Activated effector memory CD4-positive, alpha-beta T cell treated with Interleukin-2 at 50 U/mL for 16 hours (primary cell): ENCODE data around the gene KCTD1.

ENCODE experiments used
- DNase-seq: peaks from one replicate; pipeline ENCODE4 v3.0.0-alpha.2; 2020

KCTD1 gene

DNA sequence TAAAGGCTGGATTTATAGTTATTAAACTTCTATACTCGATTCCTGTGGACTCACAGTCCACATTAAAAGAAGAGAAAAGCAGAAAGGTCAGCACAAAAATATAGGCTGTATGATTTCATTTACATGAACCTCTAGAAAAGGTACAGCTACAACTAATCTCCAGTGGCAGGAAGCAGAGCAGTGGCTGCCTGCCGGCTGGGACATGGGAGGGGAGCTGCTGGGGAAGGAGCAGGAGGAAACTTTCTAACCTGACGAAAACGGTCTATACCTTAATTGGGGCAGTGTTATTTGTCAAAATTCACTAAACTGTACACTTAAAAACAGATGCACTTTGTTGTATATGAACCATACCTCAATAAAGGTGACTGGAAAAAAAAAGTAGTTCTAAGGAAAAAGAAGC, 26.7 kb downstream of the KCTD1 start:
- DNase-seq, result no peak

DNA sequence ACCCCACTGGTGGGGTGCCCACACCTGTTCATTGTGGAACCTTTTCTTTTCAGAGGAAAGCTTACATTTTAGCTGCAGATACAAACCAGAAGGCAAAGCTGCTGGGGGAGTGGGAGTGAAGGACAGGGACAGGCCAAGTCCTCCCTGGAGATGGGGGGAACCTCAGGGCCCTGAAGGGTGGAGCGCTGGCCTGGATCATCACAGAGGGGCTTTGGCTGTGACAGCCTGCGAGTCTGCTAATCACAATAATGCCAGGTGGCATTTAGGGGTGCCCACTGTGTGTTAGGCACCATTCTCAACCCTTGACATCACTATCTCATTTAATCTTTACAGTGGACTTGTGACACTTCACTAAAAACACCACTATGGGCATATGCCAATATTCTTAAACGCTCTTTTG, 27.4 kb downstream of the KCTD1 start:
- no peak for DNase-seq

DNA sequence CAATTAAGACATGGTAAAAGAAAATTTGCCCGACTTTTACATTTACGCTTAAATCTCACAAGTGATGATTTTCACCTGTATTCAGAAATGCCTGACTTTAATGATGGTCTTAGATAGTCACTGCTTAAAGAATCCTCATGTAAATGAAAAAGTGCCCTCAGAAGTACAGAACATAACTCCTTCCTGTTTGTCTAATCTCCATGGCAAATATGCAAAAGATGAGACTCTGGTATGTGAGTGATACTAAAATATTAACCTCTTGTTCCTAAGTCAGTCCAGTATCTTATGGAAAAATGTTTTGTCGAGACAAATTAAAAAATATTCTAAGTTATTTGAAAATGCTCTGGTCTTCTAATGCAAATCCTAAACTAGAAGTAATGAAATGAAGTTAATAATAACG, 29.2 kb downstream of the KCTD1 start:
- DNase-seq, result no peak

DNA sequence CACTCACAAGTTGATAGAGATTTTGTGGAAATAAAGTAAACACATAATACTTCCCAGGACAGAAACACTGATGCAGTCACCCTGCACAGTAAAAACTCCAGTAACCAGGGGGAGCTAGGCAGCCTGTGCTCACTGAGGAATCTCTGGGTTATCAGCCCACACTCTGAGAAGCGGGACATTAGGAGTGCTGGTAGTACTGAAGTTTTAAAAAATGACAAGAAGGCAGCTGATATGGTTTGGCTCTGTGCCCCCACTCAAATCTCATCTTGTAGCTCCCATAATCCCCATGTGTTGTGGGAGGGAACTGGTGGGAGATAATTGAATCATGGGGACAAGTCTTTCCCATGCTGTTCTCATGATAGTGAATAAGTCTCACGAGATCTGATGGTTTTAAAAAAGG, 31.4 kb downstream of the KCTD1 start:
- no peak for DNase-seq

DNA sequence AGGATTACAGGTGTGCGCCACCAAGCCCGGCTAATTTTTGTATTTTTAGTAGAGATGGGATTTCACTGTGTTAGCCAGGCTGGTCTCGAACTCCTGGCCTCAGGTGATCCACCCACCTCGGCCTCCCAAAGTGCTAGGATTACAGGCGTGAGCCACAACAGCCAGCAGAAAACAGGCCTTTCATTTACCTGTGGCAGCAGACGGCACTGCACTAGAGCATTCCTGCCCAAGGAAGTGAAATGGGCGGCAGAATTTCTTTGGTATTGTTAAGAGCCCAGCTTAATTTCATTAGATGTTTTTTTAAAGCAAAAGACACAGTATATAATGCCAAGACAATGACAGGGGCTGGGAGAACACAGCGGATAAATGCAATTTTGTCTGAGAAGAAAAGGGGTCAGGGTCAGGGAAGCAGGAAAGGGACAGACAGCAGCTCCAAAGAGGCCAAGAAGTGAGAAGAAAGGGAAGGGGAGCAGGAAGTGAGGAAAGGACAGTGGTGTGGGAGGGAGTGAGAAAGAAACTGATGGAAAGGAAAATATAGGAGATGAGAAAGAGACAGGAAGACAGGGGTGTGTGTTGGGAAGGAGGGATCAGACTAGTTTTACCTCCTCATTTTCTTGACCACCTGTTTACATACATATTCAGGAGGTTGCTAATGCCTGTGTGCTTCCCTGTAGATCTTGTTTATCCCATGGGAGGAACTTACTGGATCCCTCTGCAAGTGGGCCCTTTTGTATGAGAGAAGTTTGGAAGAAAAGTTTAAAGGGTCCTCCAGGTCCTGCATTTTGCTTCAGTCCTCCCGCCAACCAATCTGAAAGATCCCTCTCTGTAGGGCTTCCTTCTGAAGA, 32.5 kb downstream of the KCTD1 start:
- no peak for DNase-seq

DNA sequence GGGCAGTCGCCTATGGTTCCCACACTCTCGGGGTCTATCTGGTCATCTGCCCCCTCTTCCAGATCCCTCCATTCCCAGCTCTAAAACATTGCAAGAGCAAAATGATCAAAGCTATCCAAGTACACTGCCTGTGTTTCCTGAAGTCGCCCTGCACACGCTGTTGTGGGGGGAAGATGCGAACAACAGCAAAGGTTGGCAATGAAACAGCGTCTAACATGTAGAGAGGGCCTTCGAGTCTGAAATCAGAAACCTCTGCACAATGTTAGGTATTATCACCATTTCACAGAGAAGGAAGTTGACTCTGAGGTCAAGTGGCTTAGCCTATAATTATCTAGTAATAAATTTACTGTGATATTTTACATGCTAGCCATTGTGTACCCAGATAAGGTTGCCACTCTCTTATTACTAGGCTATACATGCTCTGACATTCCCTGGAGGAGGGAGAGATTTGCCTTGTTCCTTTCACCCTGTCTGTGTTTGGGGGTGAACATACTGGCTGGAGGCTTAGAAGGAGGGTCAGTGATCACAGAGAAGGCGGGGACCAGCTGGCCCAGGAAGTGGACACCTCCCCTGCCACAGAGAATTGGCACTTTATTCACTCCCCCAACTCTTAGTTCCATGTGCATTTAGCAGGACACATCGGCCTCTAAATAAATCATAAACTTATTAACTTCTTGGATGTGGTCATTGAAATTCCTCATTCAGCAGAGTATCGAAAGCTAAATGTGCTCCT, 36.8 kb downstream of the KCTD1 start:
- no peak for DNase-seq

DNA sequence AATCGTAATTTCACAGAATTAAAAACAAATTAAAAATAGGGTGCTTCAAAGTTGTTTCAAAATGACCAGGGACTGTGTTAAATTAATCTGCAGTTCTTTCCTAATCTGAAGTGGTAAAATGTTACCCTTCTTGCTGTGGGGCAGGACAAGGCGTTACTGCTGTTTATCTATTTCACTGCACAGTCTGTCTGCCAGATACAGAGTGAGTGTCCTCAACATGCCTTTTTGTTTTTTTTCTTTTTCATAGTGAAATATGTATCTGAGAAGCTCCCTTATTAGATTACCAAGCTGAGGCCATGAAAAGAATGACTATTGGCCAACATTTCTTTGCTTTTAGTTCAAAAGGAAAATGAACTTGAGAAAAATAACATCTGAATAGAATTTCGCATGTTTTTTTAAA, 38.0 kb downstream of the KCTD1 start:
- no peak for DNase-seq

DNA sequence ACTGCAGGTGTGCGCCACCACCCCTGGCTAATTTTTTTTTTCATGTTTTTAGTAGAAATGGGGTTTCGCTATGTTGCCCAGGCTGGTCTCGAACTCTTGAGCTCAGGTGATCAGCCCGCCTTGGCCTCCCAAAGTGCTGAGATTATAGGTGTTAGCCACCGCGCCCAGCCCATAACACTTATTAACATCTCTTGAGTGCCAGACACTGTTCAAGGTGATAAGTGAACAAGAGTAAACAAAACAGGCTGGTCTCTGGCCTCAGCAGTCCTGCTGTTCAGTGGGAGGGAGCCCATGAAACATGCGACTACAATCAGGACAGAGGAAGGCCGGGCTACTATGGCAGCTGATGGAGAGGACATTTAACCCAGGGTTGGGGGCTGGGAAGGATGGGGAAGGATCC, 42.3 kb downstream of the KCTD1 start:
- no peak for DNase-seq

DNA sequence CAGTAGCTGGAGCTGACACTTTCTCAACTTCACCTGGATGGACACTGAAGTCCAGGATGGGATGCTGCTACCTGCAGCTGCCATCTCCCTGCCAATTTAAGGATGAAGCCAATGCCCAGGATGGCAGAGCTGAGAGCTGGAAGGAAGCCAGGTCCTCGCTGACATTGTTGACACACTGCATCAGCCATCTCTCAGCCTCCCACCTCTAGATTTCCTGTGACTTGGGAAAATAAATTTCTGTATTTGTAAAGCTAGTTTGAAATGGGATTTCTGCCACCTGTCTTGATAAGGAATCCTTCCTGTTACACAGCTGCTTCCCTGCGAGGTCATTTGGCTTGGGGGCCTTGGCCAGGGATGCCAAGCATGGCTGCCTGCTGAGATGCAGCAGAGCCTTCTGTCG, 43.5 kb downstream of the KCTD1 start:
- DNase-seq, result no peak

DNA sequence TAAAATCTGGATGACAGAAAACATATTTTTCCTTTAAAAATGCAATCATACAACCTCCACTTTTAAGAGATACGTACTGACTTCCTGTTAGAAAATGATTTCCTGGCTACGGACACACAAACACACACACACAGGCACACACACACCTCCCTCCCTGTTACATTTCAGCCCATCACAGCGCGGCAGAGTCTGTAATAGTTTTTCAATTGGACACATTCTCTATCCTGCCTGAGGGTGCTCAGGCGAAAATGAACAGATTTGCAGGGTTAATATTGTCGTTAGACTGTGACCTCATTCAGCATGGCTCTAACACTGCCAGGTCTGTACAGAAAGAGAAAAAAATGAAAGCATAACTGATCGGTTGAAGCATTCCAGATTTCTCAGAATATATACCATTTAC, 45.0 kb downstream of the KCTD1 start:
- DNase-seq, result no peak

DNA sequence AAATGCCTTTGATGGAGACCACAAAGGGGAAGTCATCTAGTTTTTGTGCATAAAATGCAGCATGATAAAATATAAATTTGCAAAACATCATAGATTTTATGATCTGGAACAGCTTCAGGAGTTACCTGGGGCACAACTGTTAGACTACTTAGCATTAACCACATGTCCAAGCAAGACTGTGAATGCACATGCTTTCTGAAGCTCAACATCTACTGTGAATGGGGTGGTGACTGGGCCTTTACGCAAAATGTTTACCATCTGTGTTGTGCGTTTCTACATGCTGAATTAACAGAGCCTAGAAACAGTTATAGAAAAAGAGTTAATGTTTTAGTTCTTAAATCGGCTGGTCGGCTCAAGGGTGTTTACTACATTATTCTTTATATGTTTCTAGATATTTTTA, 45.5 kb downstream of the KCTD1 start:
- DNase-seq, result no peak

DNA sequence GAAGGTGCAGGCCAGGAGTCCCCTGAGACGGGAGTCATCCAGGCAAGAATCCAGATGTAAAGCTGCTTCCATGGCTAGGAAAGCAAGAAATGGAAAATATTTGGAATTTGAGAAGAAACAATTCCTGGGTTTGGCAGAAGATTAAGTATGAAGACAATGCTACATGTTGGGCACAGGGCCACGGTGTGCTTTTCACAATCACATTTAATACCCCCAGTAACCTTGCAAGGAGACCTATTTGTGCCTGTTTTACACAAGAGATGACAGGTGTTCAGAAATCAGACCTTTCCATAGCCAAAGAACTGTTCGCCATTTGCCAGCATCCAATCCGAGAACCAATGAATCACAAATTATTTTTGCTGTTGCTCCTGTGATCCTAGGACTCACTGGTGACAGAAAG, 50.5 kb downstream of the KCTD1 start:
- DNase-seq, result no peak

DNA sequence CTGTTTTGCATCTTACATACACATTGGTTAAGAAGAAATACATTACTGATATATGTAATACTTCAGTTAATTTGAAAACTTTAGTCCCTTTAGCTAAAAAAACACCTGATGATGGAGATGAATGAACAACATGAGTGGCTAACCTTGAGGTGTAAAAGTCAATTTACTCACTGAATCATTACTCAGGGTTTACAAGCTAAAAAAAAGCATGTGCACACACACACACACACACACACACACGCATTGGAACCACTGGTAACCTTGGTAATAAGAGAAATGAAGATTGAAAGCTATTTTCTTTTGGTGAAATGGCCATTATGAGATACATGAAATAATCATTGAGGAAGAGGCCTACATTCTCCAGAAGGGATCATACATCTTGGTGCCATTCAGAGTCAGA, 51.8 kb downstream of the KCTD1 start:
- no peak for DNase-seq

DNA sequence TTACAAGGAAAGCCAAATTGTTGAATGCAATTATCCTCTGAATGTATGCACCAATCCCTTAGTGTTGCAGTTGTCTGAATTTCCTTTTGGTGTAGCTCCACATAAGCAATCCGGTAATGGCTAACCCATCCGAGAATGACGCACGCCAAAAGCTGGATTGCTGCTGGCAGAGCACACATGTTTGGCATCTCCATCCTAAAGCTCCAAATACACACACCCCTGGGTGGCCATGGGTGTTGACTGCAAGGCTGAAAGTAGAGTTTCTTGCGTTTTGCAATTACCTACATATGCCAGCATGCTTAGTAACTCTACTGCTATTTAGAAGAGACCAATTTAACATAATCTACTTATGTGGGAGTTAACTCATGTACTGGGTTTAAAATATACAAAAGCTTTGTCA, 53.1 kb downstream of the KCTD1 start:
- DNase-seq, result no peak

DNA sequence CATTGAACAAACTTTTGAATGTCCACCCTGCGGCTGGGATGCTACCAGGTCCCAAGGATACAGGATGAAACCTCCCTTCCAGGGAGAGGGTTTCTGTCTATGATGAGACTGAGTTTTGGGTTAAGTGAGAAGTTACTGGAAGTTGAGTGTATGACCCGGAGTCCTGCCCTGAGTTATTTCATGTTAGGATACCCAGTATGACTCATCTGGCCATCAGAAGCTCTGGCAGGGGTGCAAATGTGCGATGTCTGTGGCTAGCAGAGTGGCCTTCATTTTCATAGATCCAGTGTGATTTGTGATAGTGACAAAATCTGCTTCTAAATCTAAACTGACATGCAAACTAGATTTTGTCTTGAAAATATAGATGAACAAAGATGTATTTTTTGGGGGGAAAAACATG, 55.3 kb downstream of the KCTD1 start:
- DNase-seq, result no peak

DNA sequence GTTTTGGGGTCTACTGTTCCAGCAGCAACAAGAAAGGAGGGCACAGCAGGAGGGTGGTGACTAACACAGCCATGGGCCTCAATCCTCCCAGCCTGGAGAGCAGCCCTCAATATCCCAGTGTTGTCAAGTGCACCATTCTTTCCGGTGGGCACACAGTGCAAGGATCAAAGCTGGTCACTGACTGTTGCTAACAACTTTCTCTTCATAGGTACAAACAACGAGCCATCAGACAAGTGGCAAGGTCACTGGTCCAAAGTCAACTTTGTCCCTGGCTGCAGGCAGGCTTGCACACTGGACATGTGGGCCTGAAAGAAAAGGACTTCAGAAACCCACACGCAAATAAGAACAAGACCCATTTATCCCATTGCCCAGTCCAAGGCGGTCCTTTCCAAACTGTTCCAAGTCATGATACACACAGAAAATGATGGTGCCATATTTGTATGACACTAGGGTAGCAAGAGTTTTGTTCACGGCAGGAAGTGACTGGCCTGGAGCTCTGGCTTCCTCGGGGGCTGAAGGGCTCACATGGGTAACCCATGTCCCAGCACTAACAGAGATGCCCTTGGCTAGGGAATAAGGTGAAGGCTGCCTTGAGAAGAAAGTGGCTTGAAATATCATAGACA, 57.0 kb downstream of the KCTD1 start:
- DNase-seq, result no peak

DNA sequence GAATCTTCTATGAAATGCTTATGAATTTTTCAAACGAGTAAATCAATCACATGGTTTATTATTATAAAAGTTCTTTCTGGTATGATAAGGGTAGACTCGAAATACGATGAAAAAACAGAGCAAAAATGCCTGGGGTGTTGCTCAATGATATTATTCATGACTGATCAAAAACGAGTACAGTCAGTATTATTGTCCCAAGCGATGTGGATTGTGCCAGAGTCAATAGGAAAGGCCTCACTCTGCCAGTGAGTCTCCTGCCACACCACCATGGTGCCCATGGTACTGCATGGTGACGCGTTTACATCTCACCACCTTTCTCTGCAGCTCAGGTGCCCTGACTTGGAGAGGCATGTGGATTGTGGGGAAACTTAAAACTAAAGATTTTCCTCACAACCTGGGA, 58.5 kb downstream of the KCTD1 start:
- no peak for DNase-seq

DNA sequence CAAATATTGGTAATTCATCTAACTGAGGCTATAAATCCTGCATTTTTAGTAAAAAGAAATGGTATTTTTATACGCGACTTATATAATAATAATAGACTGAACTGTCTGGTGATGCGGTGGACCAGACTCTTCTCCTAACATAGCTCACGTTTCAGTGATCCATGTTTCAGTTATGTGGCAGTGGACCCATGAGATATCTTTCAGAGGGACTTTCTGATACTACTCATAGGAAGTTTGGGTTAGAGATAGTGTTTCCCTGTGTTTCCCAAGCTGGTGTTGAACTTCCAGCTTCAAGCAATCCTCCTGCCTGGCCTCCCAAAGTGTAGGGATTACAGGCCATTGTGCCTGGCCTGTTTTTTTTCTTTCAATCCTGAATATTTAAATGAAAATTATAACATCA, 59.2 kb downstream of the KCTD1 start:
- DNase-seq, result no peak

DNA sequence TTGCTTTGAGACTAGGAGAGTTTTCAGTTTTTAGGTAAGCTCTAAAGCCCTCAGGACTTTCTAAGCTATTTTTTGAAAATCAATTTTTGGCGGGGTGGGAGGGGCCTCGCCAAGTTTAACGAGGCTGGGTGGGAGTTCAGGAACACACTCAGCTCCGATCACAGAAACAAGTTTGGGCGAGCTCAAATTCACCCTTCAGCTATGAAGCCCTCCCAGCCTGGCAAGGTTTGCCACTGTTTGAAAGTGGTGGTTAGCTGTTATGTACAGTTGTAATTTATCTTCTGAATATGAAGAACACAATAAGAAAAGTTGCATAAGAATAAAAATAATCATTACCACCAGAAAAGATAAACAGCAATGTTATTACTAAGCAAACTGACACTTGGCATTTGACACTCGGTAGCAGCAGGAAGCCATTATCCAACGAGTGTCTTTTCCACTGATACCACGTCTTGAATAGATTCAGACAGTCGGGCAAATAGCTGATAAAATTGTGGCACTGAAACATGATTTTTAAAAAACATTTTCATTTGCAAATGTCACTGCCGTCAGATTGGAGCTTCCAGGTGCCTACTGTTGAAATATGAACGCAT, 59.8 kb downstream of the KCTD1 start:
- DNase-seq, result no peak

DNA sequence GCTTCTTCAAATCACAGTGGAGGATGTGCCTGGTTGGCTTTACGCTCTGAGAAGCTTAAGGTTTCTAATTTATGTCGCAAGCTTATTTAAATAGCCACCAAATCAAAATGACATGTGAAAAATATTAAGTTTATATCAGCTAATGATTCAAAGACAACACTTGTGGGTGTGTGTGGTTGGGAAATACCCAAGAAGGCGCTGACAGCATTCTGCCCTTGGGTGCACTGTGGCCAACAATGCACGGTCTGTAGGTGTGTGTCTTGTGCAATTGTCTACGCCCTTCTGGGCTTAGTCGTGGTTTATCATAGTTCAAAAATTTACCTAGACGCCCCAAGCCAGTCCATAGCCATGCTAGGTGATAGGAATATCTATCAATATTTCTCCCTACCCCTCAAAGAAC, 60.9 kb downstream of the KCTD1 start:
- no peak for DNase-seq

DNA sequence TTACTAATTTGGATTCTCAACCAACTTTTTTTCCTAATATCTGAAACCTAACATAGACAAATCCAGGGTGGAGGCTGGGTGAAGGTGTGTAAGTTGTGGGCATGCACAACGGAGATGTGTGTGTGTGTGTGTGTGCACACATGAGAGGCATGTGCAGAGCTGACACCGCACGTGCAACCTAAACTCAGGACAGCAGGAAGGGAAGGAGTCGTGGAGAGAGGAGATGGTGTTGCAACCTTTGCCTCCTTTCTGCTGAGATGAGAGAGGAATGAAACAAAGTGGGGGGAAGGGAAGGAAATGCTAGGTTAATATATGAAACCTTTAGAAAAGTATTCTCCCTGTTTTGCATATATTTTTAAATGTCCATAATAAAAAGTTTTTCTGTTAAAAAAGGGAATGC, 64.7 kb downstream of the KCTD1 start:
- DNase-seq, result no peak

DNA sequence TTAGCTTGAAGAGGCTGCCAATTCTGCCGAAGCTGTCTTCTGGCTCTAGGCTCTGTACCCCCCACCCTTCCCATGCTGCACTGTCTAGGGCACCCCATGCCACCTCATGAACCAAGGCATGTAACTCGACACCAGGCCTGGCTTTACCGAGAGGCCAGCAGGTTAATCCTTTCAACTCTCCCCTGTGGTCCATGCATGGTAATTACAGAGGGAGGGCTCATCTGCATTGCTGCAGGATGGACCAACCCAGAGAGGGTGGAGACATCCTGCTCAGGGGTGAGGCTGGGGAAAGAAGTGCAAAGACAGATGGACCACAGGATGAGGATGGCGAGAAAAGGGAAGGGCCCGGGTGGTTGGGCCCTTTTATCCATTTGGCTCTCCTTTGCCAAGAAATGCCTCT, 65.8 kb downstream of the KCTD1 start:
- DNase-seq, result no peak

DNA sequence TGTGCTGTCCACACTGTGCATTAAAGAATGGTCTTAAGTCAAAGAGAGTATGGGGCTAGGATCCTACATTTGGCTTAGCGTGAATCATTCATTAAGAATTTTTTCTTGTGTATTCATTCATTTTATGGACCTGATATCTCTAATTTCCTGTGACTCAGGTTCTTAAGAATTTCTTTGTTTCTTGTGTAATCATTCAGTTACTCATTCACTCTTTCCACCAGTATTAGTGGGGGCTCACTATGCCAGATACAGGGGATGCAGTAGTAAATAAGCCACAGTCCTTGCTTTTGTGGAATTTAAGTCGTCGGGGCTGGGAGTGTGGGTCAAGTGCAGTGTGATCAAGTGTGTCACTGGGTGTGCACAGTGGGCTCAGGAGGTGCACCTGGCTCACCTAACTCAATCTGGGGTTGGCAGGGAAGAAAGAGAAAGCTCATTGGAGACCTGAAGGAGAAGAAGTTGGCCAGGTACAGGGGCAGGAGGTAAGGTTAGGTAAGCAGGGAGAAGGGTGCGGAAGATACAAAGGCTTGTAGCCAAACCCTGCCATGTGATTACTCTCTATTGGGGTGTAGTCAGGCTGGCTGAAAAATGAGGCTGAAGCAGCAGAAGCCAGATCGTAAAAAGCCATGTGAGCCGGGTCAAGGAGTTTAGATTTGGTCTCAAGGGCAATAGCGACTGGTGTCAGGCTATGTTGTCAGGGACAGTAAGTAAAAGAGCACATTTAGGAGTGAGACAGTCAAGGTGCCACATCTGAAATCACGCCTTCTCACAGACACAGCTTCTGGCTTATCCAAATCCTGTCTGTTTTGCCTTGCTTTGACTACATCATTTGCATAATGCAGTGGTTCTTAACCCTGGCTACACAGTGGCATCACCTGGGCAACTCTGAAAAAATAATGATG, 67.2 kb downstream of the KCTD1 start:
- no peak for DNase-seq
